ENCODE data around the gene WNT1.

The WNT1 gene

DNA sequence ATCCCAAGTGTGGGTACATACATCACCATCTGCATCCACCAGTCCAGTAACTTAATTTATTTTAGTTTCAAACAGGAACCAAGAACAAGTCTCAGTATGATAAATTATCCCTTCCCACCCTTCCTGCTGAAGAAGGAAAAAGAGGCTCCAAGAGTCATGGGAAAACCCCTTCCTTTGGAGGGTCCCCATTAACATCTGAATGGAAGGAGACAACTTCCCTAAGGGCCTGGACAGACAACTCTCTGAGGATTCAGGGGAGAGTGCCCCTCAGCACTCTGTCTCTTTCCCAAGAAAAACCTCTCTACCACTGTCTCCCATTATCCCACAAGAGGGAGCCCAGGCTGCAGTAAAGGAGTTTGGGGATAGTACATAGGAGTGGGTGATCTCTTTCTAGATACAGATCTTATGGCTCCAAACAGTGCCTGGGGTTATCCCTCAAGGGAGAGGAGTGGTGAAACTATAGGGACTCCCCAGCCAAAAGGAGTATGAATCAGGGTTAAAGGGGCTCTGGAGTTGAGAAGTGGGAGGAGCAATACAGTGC lies 12.8 kb upstream of the WNT1 start:
- no peak for DNase-seq

DNA sequence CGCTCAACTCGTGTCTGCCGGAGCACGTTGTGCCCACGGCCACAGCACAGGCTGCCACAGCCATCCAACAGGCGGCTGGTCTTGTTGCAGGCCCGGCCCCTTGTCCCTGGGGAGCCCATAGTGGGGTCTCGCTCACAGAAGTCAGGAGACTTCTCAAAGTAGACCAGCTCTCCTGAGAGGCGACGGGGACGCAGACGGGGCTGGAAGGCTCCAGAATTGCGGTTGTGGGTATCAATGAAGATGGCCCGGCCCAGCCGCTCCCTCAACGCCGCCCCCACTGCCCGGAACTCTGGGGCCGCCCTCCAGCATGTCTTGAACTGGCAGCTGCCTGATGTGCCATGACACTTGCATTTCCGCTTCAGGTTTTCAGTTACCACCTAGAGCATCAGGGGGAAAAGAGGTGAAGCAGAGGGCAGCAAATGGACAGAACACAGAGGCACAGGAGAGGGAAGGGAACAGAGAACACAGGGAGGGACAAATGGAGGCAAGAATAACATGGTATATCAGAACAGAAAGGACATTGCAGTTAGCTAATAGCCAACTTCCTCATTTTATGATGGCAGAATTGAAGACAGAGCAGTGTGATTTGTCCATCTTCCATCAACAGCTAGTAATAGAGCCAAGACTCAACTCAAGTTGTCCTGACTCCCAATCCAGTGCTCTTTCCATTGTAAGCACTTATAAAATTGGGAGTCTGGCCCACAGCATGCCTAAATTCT lies 11.8 kb upstream of the WNT1 start:
- no peak for DNase-seq

DNA sequence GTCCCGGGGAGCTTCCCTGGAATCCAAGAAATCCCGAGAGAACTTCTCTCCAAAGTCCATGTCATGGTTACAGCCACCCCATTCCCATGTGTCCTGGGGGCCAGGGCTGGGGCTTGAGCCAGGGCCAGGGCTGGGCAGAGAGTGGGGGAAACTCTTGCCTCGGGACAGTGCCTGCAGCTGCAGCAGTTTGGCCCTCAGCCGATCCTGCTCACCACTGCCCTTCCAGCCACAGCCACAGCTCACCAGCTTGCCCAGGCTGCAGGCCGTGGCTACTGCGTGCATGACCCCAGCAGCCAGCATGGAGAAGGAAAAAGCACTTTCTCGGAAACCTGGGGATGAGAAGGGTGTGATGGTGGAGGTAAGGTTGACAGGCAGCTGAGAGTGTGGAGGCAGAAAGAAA lies 10.1 kb upstream of the WNT1 start:
- no peak for DNase-seq

DNA sequence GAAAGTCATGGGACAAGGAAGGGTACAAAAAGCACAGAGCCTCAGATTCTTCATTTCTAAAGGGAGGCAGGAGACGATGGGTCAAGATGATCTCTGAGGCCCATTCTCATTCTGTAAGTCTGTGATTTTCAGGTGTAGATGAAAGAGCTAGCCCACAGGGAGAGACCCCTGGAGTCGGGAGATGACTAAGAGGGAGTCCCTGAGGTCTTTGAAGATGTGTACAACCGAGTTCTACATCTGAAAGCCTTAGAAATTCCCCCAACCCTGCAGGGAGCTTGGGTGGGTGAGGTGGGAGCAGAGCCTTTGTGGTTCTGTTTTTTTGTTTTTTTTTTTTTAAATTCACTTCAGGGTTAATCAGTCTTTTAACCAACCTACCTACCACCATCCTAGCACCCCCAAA lies 9.7 kb upstream of the WNT1 start:
- no peak for DNase-seq

DNA sequence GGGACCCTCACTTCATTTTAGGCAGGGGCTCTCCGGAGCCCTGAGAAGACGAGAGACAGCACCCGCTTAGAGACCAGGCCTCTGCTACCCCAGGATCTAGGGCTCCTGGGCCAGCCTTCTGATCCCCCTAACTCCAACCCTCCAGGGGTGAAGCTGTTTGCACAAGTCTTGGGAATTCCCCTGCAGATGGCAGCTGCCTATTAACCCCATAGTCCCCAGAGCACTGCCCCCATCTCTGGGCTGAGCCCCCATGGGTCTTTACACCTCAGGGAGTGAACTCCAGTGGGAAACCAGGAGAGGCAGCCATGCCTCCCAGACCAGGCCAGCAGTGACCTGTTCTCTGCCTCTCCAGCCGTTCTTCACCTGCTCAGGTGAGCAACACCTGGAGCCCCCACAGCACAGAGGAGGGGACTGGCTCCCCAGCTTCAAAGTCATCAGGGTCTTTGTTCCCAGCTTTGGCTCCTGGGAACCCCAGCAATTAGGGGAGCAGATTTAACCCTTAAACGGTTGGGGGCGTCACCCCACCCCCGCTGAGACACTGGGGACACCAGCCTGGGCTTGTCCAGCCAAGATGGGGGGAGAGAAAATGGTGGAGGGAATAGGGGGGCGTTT lies 8.9 kb upstream of the WNT1 start:
- no peak for DNase-seq

DNA sequence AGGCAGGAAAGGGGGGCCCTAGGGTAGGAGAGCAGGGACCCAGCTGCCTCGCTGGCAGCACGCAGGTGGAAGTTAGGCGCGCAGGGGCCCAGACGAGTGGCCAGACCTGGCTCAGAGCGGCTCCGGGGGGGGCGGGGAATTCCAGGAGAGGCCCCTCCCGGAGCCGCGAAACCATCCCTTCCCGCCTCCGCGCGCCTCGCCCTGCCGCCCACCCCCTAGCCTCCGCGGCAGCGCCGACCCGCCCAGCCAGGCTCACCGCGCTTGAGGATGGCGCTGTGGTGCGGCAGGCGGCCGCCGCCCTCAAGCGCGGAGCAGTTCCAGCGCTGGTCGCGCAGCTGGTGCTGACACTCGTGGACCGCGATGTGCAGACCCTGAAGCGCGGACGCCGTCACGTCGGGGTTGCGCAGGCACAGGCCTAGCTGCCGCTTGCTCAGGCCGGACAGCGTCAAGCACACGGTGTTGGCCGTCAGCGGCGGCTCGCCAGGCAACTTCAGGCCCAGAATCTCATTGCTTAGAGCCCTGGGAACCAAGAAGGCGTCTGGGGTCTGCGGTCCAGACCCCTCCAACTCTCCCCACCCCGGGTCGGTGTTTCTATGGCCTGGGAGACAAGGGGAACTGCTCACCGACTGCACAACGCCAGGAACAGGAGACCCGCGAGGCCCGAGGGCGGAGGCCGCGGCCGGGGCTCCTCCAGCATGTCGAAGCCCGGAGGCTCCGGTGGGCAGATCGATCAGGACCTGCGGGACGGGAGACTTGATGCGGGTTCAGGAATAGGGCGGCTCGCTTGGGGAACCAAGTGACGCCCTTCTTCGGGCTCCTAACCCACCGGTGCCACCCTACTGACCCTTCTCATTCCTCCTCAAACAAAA lies 8.1 kb upstream of the WNT1 start:
- DNase-seq: no peak

DNA sequence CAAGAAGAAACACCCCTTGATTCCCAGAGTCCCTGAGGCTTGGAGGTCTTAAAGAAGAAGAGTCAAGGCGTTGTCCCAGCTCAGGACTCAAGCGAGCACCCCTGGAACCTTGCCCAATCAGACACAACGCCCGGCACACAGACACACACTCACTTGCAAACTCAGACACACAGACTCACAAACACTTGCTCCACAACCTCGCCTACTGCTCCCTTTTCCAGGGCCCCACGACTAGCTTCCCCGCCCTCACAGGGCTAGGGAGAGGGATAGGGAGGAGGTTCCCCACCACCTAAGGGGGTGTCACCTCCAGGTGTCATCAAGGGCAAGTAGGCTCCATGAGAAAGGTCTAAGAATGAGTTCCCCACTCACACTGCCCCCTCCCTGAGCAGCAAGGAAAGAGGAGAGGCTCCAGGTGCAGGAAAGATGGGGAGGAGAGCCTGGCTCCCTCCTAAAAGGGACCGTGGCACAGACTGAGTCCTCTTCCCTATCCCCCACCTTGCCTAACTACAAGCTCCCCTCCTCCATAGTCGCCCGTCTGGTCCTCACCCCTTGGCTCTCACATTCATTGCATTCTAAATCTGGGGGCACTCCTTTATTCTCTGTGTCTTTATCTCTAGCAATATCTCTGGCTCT lies 7.3 kb upstream of the WNT1 start:
- no peak for DNase-seq

DNA sequence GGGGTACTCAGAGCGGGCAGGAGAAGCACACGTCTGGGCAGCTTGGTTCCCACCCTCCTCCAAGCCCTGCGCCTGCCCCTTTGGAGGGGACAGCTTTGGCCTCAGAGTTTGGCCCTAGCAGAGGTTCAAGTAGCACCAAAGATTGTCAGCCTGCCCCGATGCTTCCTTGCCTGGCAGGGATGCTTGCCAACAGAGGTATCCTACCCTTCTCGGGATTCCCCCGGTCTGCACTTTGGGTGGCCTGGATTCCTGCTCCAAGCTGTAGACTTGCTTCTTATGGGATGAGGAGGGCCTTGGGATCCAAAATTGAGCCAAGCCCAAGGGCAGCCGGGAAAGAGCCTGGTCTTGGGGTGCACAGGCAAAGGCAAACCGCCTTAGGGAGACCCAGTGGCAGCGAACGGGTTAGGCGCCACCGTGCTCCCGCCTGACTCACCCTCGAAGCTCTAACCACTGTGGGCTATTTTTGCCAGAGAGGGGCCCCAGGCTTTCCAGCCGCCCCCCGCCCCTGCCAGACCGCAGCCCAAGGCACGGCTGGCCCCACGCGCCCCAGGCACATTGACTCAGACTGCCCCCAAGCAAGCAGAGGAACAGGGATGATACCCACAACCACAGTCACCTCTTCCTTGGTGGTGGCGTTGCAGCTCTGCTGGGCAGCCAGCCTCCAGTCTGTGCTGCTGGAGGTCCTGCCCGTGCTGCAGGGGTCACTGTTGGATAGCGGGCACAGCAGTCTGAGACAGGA lies 5.7 kb upstream of the WNT1 start:
- no peak for DNase-seq

DNA sequence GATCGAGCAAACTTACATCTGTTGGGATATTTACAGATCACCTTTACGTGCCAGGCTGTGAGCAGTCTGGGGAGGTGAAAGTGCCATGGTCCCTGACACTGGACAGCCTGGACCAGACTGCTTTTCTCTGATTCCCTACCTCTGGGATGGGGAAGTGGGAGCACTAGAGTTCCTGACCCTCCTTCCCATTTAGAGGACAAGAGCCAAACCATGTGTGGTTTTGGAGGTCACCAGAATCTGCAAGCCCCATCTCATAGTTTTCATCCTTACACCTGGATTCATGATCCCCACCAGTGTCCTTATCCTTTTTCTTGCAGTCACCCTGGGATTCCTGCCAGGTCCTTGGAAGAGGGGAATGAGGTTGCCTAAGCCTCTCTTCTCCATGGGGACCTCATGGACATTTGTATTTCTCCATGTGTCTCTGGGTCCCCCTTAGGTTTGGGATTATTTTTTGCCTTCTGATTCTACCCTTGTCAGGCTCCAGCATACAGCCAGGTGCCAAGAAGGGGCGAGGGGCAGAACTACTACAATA lies 5.1 kb upstream of the WNT1 start:
- no peak for DNase-seq

DNA sequence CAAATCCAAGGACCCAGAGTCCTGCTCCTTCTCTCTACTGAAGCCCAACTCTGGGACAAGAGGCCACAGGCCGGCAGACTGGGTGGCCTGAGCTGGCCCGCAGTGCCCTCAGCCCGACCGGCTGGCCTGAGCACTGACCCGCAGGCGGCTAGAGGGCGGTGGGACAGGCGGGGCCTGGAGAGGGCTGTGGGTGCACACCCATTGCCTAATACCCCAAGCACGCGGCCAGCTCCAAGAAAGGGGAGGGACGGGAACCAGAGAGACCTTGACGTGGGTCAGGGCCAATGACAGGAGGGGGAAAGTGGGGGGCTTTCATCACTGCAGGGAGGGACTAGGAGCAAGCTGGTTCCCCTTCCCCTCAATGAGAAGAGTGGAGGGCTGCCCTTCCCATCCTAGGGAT lies 4.6 kb upstream of the WNT1 start:
- no peak for DNase-seq

DNA sequence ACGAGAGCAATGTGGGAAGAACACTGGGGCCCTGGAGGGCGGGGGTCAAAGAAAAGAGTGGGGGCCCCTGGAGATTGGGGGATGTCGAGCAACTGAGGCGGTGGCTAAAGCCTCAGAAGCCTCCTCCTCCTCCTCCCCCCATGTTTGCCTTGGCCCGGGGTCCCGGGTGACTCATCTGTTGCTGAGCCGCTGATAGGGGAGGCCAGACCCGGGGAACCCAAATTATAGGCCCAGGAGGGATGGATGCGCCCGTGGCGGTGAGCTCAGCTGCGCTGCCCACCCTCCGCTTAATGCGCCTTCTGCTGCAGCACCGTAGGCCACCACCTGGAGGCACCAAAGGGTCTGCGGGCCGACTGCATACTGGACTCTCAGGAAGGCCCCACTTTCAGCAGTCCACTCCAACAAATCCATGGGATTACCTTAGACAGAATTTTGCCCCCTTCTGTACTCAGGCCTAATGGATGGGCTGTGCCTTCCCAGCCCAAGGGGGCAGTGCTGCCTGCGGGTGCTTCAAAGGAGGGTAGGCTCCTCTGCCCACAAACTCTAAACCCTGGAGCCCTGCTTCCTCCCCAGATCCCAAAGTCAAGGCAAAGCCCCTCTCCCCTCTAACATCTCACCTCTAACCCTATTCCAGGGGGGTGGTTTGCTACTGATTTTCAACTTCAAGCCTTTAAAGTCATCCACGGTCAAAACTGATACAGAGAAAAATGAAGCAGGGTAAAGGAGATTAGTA lies 4.0 kb upstream of the WNT1 start:
- no peak for DNase-seq

DNA sequence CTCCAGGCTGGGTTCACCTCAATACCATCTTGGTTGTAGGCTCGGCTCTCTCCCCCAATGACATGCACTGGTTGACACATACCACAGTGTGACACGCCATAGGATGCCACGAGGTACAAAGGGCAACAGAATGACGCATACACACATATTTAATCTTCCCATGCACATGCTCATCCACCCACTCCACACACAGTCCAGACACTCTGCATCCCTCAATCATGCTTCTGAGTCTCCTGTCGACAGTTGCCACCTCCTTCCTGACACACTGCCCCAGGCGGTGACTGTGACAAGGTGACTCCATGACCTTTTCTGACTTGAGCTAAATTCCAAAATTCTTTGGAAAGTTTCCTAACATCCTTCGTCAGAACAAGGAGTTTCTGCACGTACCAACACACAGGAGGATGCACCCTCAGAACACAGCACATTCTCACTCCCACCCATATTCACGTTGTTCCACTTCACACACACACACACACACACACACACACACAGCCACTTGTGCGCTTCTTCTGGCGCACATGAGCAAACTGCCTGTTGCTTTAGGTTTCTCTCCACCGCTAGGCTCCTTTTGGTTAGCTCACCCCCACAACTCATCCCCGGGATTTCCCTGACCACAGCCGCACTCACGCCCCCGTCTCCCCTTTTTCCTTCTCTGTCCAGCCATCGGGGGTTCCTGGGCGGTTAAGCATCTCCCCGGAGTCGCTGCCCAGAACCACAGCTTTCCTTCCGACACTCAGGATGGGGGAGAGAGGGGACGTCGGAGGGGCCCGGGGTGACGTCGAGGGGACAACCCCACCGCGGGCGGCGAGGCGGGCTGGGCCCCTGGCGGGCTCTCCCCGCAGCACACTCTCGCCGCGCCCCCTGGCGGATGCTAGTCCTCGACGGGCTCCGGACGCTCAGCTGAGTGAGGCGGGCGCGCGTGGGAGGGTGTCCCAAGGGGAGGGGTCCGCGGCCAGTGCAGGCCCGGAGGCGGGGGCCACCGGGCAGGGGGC lies 536 bp upstream of the WNT1 start:
- DNase-seq: no peak

DNA sequence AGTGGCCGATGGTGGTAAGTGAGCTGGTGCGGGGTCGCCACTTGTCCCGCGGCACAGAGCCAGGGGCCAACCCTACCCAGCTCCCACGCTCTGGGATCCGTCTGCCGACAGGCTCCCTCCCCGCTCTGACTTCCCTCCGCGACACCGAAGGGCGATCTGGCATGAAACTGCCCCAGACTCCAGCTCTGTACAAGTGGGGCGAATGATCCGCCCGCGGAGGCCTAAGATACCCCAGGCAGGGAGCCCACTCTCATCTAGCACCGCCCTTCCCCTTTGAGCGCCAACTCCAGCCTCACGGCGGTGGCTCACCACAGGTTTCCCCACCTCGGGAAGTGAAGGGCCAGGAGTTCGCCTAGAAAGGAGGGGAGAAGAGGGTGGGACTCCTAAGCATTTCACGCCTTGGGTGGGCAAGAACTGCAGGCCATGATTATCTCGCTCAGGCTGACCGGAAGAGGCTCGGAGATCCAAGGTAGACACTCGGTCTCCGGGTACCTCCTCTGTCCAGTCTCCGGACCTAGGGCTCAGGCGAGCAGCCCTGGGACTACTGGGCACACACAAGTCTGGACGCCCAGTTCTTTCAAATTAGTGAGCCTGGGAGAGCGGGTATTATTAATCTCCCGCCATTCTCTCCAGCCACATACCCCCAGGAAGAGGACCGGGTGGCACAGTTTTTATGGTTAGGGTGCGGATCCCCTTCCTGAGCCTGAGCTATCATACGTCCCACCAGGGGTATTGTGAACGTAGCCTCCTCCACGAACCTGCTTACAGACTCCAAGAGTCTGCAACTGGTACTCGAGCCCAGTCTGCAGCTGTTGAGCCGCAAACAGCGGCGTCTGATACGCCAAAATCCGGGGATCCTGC lies 849 bp downstream of the WNT1 start:
- DNase-seq: no peak

DNA sequence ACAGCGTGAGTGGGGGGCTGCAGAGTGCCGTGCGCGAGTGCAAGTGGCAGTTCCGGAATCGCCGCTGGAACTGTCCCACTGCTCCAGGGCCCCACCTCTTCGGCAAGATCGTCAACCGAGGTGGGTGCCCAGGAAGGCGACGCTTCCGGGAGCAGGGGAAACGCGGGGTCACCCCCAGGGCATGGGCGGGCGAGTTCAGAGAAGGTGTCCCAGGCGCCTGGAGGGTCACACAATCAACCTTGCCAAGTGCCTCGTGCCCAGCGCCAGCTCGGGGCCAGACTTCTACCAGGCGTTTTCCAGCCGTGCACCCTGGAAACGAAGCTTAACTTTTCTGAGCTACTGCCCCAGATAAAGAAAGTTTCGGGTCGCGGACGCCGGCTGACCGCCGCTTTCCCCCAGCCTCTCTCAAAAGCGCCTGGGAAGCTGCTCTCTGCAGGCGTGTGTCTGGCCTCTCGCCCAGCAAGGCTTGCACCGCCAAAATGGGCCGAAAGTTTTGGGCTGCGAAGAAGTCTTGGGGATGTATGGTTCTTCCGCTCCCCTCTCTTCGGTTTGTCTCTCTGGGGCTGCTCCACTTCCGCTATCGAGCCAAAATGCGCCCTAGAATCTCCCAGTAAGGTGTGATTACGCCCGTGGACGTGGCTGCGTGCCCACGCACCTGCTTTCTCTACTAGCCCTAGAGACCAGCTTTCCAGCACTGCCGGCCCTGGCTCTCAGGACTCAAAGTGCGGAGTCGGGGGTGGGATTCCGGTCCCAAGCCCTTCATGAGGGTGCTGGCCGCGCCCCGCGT lies 1.7 kb downstream of the WNT1 start:
- no peak for DNase-seq

DNA sequence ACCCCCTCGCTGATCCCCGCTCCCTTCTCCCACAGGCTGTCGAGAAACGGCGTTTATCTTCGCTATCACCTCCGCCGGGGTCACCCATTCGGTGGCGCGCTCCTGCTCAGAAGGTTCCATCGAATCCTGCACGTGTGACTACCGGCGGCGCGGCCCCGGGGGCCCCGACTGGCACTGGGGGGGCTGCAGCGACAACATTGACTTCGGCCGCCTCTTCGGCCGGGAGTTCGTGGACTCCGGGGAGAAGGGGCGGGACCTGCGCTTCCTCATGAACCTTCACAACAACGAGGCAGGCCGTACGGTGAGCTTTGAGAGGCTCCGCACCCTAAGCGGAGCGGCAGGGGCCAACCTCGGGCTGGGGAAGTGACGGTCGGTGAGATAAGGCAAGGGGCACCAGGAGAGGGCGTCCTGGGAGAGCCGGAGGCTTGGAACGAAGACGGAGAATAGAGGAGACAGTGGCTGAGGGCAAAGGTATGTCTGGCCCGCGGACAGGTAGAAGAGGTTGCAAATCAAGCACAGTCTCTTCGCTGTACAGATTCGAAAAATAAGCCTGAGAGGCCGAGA lies 2.3 kb downstream of the WNT1 start:
- DNase-seq: no peak

DNA sequence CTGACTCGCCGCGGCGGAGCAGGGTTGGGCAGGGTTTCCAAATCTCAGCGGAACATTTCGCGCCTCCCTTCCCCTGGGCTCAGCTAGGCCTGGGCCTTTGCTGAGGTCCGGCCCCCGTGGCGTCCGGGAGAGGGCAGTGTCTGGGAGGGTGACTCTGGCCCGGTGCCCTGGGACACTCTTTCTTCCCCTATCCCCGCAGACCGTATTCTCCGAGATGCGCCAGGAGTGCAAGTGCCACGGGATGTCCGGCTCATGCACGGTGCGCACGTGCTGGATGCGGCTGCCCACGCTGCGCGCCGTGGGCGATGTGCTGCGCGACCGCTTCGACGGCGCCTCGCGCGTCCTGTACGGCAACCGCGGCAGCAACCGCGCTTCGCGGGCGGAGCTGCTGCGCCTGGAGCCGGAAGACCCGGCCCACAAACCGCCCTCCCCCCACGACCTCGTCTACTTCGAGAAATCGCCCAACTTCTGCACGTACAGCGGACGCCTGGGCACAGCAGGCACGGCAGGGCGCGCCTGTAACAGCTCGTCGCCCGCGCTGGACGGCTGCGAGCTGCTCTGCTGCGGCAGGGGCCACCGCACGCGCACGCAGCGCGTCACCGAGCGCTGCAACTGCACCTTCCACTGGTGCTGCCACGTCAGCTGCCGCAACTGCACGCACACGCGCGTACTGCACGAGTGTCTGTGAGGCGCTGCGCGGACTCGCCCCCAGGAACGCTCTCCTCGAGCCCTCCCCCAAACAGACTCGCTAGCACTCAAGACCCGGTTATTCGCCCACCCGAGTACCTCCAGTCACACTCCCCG lies 3.0 kb downstream of the WNT1 start:
- no peak for DNase-seq

DNA sequence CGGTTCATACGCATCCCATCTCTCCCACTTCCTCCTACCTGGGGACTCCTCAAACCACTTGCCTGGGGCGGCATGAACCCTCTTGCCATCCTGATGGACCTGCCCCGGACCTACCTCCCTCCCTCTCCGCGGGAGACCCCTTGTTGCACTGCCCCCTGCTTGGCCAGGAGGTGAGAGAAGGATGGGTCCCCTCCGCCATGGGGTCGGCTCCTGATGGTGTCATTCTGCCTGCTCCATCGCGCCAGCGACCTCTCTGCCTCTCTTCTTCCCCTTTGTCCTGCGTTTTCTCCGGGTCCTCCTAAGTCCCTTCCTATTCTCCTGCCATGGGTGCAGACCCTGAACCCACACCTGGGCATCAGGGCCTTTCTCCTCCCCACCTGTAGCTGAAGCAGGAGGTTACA lies 3.6 kb downstream of the WNT1 start:
- DNase-seq: no peak

Data from DMS79 (cell line).